K562 (cell line): ENCODE results near the gene NACC1. TPM values are rescaled to one million over a fixed set of nuclear protein-coding genes. Genes with fewer than 3 reads are reported as not detected.

ENCODE experiments used
- BACH1 ChIP-seq: fragments of 200-800 bp; sonication (Bioruptor generic); IDR thresholded peaks from 2 replicates; pipeline ENCODE4 v1.6.1; 2016; ENCODE audit warnings: missing genetic modification characterization, missing compliant biosample characterization
- BDP1 ChIP-seq: IDR thresholded peaks from 3 replicates; pipeline ENCODE4 v1.6.1; 2011; ENCODE audit not compliant: insufficient read length, insufficient read depth
- CBX3 ChIP-seq, 2 experiments: IDR thresholded peaks; 1 replicate in 1 of 2; 2 replicates in 1 of 2; pipeline ENCODE4 v1.6.1; 2012; ENCODE audit warnings: inconsistent platforms in 2 of 2, low read length in 2 of 2, borderline replicate concordance in 1 of 2, control low read depth in 1 of 2
- DMBX1 ChIP-seq: fragments of 250-450 bp; sonication (Bioruptor Pico); IDR thresholded peaks from 2 replicates; pipeline ENCODE4 v1.8.0; 2022; ENCODE audit warnings: inconsistent platforms, mild to moderate bottlenecking, moderate library complexity, borderline replicate concordance
- HDAC2 ChIP-seq: fragments of 450-650 bp; IDR thresholded peaks from 2 replicates; pipeline ENCODE4 v1.6.1; 2016; ENCODE audit warnings: mild to moderate bottlenecking
- HMGN3 ChIP-seq: IDR thresholded peaks from 2 replicates; pipeline ENCODE4 v1.6.1; 2011; ENCODE audit warnings: borderline replicate concordance, low read depth, mild to moderate bottlenecking, mixed read lengths, low read length; ENCODE audit not compliant: insufficient read length; ENCODE audit errors: extremely low read depth
- HNRNPK ChIP-seq: fragments of 200-400 bp; formaldehyde crosslinking; IDR thresholded peaks from one replicate; pipeline ENCODE4 v1.6.1; 2018; ENCODE audit warnings: mild to moderate bottlenecking, low read depth, low read length; ENCODE audit not compliant: poor library complexity, severe bottlenecking
- IFI16 ChIP-seq: fragments of 250-450 bp; sonication (Bioruptor Pico); IDR thresholded peaks from 2 replicates; pipeline ENCODE4 v2.1.2; 2022; ENCODE audit warnings: mild to moderate bottlenecking, inconsistent platforms
- MAFF ChIP-seq: IDR thresholded peaks from 2 replicates; pipeline ENCODE4 v1.6.1; 2012; ENCODE audit warnings: low read length, improper control_type of control experiment
- MAZ ChIP-seq, 2 experiments: fragments of 450-650 bp in 1 of 2; sonication (generic) in 1 of 2; formaldehyde crosslinking; IDR thresholded peaks in 1 of 2; conservative IDR thresholded peaks in 1 of 2; 2 replicates each; pipeline versions ENCODE4 v1.4.0 to v1.5.0; 2020; ENCODE audit warnings: mild to moderate bottlenecking in 1 of 2, missing genetic modification reagents in 1 of 2
- SIRT6 ChIP-seq: IDR thresholded peaks from one replicate; pipeline ENCODE4 v1.6.1; 2012; ENCODE audit warnings: low read depth, mild to moderate bottlenecking, control low read depth, inconsistent platforms, low read length, moderate library complexity
- SMARCB1 ChIP-seq: IDR thresholded peaks from 2 replicates; pipeline ENCODE4 v1.6.1; 2011; ENCODE audit warnings: improper control_type of control experiment, low read depth; ENCODE audit not compliant: insufficient read length
- TEAD2 ChIP-seq: fragments of 450-650 bp; IDR thresholded peaks from 2 replicates; pipeline ENCODE4 v1.6.1; 2016; ENCODE audit warnings: missing genetic modification characterization, control low read depth, missing compliant biosample characterization
- TRIM28 ChIP-seq: fragments of 450-650 bp; IDR thresholded peaks from 2 replicates; pipeline ENCODE4 v1.6.1; 2017
- ZFP36 ChIP-seq: fragments of 150-350 bp; IDR thresholded peaks from 2 replicates; pipeline ENCODE4 v1.6.1; 2018; ENCODE audit warnings: low read length, low read depth; ENCODE audit not compliant: partially characterized antibody
- ZNF57 ChIP-seq: fragments of 450-650 bp; formaldehyde crosslinking; IDR thresholded peaks from 2 replicates; pipeline ENCODE4 v1.4.0; 2020; ENCODE audit warnings: mild to moderate bottlenecking, moderate library complexity
- polyA plus RNA-seq, 8 experiments: library from polyadenylated mRNA; depleted of rRNA in 4 of 8; stranded (reverse) in 5 of 8; unstranded in 3 of 8; fragments of >200 nt; fragmentation: Nextera tagmentation in 2 of 8; fragmentation: Illumina TruSeq in 1 of 8; extraction: Ambion mirVana in 2 of 8; extraction: Trizol in 1 of 8; gene quantifications; 2 replicates each; pipeline versions ENCODE4 v1.2.1 to v1.2.3, GENCODE V29; 2011 to 2014; ENCODE audit warnings: inconsistent platforms in 1 of 8, missing spikeins in 1 of 8
- total RNA-seq, 7 experiments: library from RNA; depleted of rRNA in 6 of 7; stranded (reverse); fragments of >200 nt in 6 of 7; fragmentation: Illumina TruSeq in 2 of 7; extraction: Trizol in 2 of 7; gene quantifications; 2 replicates each; pipeline versions ENCODE4 v1.2.1 to v1.2.3, GENCODE V29; 2011 to 2021; ENCODE audit warnings: low replicate concordance in 1 of 7
- TF ChIP-seq, protein P1 (sequence below): sonication (generic); formaldehyde crosslinking; IDR thresholded peaks from 2 replicates; pipeline ENCODE4 v1.8.0; 2022; ENCODE audit warnings: missing genetic modification reagents, mild to moderate bottlenecking, moderate library complexity, borderline replicate concordance
- TF ChIP-seq, protein P2 (sequence below): fragments of 250-450 bp; sonication (Bioruptor Pico); IDR thresholded peaks from 2 replicates; pipeline ENCODE4 v1.5.0; 2021; ENCODE audit warnings: mild to moderate bottlenecking, borderline replicate concordance
- TF ChIP-seq, protein P3 (sequence below): fragments of 250-450 bp; sonication (Bioruptor Pico); IDR thresholded peaks from 2 replicates; pipeline ENCODE4 v1.4.0; 2020
- TF ChIP-seq, protein P4 (sequence below): fragments of 250-450 bp; sonication (Bioruptor Pico); IDR thresholded peaks from 2 replicates; pipeline ENCODE4 v1.5.0; 2021
- TF ChIP-seq, protein P5 (sequence below): fragments of 450-650 bp; conservative IDR thresholded peaks from 2 replicates; pipeline ENCODE4 v1.6.1; 2016; ENCODE audit warnings: missing genetic modification characterization, low read depth, mild to moderate bottlenecking, control low read depth, missing compliant biosample characterization

Gene NACC1
- total and polyA plus RNA-seq, 9 of the 15 experiments (the other 6 are each of a cell fraction or from before 2014, with no cell fraction given): 0.04 to 96.6 (median 25.8) TPM

DNA sequence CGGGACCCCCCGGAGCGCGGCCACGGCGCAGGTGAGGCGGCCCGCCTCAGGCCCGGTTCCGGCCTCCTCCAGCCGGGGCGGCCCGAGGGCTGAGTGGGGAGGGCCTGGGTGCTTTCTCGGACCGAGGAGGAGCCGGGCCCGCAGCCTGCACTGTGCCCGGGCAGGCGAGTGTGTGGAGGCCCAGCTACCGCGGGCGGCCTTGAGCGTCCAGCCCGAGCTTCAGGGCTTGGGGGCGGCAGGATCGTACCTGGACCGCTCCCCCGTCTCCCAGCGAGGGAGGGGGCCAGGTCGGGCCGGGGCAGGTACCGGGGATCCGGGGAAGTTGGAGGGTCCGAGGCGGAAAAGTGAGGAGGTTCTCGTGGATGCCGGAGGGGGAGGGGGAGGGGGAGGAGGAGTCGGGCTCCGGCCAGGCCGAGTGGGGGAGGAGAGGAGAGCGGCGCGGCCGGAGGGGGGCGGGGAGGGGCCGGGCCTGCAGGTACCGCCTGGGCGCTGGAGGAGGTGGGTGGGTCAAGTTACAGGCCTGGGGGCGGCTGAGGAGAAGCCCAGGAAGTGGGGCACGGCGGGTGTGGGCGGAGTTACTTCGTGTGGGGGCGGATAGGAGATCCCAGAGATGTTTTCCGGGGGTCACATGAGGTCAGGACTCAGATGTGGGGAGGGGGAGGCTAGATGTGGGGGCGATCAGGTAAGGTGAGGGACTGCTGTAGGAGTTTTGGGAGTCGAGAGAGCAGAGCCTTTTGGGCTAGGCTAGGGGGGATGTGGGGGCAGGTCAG is 545 bp downstream of the NACC1 start (continued):
- TF ChIP-seq, protein P1, sequence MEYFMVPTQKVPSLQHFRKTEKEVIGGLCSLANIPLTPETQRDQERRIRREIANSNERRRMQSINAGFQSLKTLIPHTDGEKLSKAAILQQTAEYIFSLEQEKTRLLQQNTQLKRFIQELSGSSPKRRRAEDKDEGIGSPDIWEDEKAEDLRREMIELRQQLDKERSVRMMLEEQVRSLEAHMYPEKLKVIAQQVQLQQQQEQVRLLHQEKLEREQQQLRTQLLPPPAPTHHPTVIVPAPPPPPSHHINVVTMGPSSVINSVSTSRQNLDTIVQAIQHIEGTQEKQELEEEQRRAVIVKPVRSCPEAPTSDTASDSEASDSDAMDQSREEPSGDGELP (CRISPR knock-in tag): peak; percentile 55; the same call in 1 of the 2 replicates
- TF ChIP-seq ZNF57: no peak
- TF ChIP-seq, protein P2, sequence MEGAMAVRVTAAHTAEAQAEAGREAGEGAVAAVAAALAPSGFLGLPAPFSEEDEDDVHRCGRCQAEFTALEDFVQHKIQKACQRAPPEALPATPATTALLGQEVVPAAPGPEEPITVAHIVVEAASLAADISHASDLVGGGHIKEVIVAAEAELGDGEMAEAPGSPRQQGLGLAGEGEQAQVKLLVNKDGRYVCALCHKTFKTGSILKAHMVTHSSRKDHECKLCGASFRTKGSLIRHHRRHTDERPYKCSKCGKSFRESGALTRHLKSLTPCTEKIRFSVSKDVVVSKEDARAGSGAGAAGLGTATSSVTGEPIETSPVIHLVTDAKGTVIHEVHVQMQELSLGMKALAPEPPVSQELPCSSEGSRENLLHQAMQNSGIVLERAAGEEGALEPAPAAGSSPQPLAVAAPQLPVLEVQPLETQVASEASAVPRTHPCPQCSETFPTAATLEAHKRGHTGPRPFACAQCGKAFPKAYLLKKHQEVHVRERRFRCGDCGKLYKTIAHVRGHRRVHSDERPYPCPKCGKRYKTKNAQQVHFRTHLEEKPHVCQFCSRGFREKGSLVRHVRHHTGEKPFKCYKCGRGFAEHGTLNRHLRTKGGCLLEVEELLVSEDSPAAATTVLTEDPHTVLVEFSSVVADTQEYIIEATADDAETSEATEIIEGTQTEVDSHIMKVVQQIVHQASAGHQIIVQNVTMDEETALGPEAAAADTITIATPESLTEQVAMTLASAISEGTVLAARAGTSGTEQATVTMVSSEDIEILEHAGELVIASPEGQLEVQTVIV (CRISPR knock-in tag): no peak
- TF ChIP-seq, protein P3, sequence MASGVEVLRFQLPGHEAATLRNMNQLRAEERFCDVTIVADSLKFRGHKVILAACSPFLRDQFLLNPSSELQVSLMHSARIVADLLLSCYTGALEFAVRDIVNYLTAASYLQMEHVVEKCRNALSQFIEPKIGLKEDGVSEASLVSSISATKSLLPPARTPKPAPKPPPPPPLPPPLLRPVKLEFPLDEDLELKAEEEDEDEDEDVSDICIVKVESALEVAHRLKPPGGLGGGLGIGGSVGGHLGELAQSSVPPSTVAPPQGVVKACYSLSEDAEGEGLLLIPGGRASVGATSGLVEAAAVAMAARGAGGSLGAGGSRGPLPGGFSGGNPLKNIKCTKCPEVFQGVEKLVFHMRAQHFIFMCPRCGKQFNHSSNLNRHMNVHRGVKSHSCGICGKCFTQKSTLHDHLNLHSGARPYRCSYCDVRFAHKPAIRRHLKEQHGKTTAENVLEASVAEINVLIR (CRISPR knock-in tag): no peak
- no peak for TF ChIP-seq SIRT6
- TF ChIP-seq ZFP36: no peak
- TF ChIP-seq, protein P4, sequence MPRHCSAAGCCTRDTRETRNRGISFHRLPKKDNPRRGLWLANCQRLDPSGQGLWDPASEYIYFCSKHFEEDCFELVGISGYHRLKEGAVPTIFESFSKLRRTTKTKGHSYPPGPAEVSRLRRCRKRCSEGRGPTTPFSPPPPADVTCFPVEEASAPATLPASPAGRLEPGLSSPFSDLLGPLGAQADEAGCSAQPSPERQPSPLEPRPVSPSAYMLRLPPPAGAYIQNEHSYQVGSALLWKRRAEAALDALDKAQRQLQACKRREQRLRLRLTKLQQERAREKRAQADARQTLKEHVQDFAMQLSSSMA (CRISPR knock-in tag): no peak
- TF ChIP-seq BDP1: no peak
- no peak for TF ChIP-seq HNRNPK
- no peak for TF ChIP-seq MAZ (CRISPR knock-in tag; conservative IDR thresholded peaks at IDR 0.05 in 1 of 2, IDR thresholded peaks at IDR 0.05 in 1 of 2)
- TF ChIP-seq TRIM28: no peak
- 0 out of 2 replicates have a peak, but pooled peaks have one; percentile 29 for TF ChIP-seq HDAC2
- no peak for TF ChIP-seq IFI16 (CRISPR knock-in tag)
- no peak for TF ChIP-seq BACH1 (tag)
- no peak for TF ChIP-seq TEAD2 (tag)
- no peak for TF ChIP-seq DMBX1 (CRISPR knock-in tag)
- TF ChIP-seq MAFF: no peak
- TF ChIP-seq HMGN3: no peak
- TF ChIP-seq CBX3 (IDR thresholded peaks at IDR 0.05; ENCODE audit: borderline replicate concordance in 1 of 2, low read length in 2 of 2): no peak
- no peak for TF ChIP-seq SMARCB1
- TF ChIP-seq, protein P5, sequence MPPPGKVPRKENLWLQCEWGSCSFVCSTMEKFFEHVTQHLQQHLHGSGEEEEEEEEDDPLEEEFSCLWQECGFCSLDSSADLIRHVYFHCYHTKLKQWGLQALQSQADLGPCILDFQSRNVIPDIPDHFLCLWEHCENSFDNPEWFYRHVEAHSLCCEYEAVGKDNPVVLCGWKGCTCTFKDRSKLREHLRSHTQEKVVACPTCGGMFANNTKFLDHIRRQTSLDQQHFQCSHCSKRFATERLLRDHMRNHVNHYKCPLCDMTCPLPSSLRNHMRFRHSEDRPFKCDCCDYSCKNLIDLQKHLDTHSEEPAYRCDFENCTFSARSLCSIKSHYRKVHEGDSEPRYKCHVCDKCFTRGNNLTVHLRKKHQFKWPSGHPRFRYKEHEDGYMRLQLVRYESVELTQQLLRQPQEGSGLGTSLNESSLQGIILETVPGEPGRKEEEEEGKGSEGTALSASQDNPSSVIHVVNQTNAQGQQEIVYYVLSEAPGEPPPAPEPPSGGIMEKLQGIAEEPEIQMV (tag): no peak
